ENCODE measurements around the gene CDC14C.

DNA sequence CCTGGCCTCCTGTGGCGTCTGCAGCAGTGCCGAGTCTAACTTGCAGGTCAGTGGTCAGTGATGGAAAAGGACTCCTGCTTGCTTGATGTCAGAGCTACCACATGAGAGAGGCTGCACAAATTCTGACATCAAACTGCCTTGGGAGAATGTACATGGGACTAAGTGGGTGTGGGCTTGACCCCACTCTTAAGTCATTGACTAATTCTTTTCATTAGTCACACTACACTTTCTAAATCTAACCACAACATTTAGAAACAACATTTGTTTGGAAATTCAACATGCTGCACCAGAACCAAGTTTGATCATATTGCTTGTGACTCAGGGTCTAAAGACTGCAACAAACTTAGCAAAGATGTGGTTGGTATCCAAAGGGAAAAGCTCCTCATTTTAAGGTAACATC lies 24.4 kb upstream of the CDC14C start:
- TF ChIP-seq POLR2A (IDR thresholded peaks at IDR 0.05) = no peak
- no peak for TF ChIP-seq CTCF (IDR thresholded peaks at IDR 0.05)
